Vagina (tissue), 2 donors: ENCODE results near the gene ZCCHC9. TPM values are rescaled to one million over a fixed set of nuclear protein-coding genes. Genes with fewer than 3 reads are reported as not detected.
"Not testable (repeated sequence)": the region's sequence is repeated elsewhere in the genome, so short reads cannot be mapped to it uniquely, and the experiment has no call there.

Source experiments
- DNase-seq, 2 donors: peaks; one replicate each; pipeline ENCODE4 v3.0.0-alpha.2; 2017; ENCODE audit errors: extremely low spot score in 2 of 2
- H3K27ac ChIP-seq: fragments of 200-600 bp; sonication (generic); one replicate; pipeline ENCODE4 v1.5.1; 2019
- H3K27me3 ChIP-seq: fragments of 200-600 bp; sonication (generic); one replicate; pipeline ENCODE4 v1.5.1; 2019
- H3K36me3 ChIP-seq, 2 donors: fragments of 200-600 bp; sonication (generic); one replicate each; pipeline ENCODE4 v1.5.1; 2017 to 2019
- H3K4me1 ChIP-seq: fragments of 200-600 bp; sonication (generic); one replicate; pipeline ENCODE4 v1.5.1; 2019
- H3K4me3 ChIP-seq, 2 donors: fragments of 200-600 bp; sonication (generic); 1 replicate in 1 of 2; 2 replicates in 1 of 2; pipeline ENCODE4 v1.5.1; 2016 to 2019
- H3K9me3 ChIP-seq: fragments of 200-600 bp; sonication (generic); one replicate; pipeline ENCODE4 v1.5.1; 2019
- CTCF ChIP-seq, 3 experiments: fragments of 450-650 bp in 2 of 3; fragments of 200-600 bp in 1 of 3; sonication (generic) in 1 of 3; IDR thresholded peaks; one replicate each; pipeline ENCODE4 v1.5.1; 2017 to 2019; ENCODE audit warnings: antibody characterized with exemption in 3 of 3, mild to moderate bottlenecking in 2 of 3, moderate library complexity in 2 of 3
- POLR2A ChIP-seq, 2 donors: fragments of 450-650 bp; IDR thresholded peaks; one replicate each; pipeline ENCODE4 v1.6.1; 2017; ENCODE audit warnings: antibody characterized with exemption in 2 of 2, mild to moderate bottlenecking in 2 of 2, moderate library complexity in 2 of 2
- POLR2AphosphoS5 ChIP-seq, 2 donors: sonication (generic); formaldehyde crosslinking; IDR thresholded peaks; one replicate each; pipeline ENCODE4 v1.9.0; 2017; ENCODE audit warnings: antibody characterized with exemption in 2 of 2, mild to moderate bottlenecking in 2 of 2, low read depth in 1 of 2; ENCODE audit not compliant: insufficient read depth in 1 of 2
- intact Hi-C: fragments of 100-400 bp; cut with DNase I; formaldehyde crosslinking; loops from one replicate; pipeline ENCODE4 v1.15.1; 2023
- total RNA-seq: library from RNA; depleted of rRNA; stranded (reverse); fragments of >200 nt; gene quantifications from one replicate; pipeline ENCODE4 v1.2.3, GENCODE V29; 2016

Gene ZCCHC9
- total RNA-seq, 1 donor from 2014 or later, result 16.7 TPM

- no peak for DNase-seq
These were observed 34.6 kb downstream of the ZCCHC9 start for GRCh38 chr5:81335946-81336345.

GRCh38 chr5:81336556-81336955 lies 35.2 kb downstream of the ZCCHC9 start:
- intact Hi-C loops, result no loop called here
- no peak for DNase-seq
- Histone ChIP-seq H3K27me3 (no peaks in the 10 kb centered on the region), H3K4me1 (no peaks in the 10 kb centered on the region), H3K36me3 (no peaks in the 10 kb centered on the region), H3K27ac (no peak overlapping the region), H3K9me3 (no peaks in the 10 kb centered on the region), H3K4me3 (no peak overlapping the region)
- TF ChIP-seq POLR2A (IDR thresholded peaks at IDR 0.05) (no peak), CTCF (IDR thresholded peaks at IDR 0.05) (no peak), POLR2AphosphoS5 (IDR thresholded peaks at IDR 0.05; ENCODE audit: insufficient read depth in 1 of 2, low read depth in 1 of 2) (no peak)

More at GRCh38 chr5:81335946-81336345, 34.6 kb downstream of the ZCCHC9 start:
- intact Hi-C loops, result no loop called here
- no peaks in the 10 kb centered on the region for H3K9me3 ChIP-seq
- H3K36me3 ChIP-seq, result no peaks in the 10 kb centered on the region
- TF ChIP-seq CTCF (IDR thresholded peaks at IDR 0.05) (no peak), POLR2AphosphoS5 (IDR thresholded peaks at IDR 0.05; ENCODE audit: insufficient read depth in 1 of 2, low read depth in 1 of 2) (no peak), POLR2A (IDR thresholded peaks at IDR 0.05) (no peak)
- H3K27ac ChIP-seq, result no peak overlapping the region
- no peaks in the 10 kb centered on the region for H3K4me1 ChIP-seq
- H3K4me3 ChIP-seq, result no peak overlapping the region
- no peaks in the 10 kb centered on the region for H3K27me3 ChIP-seq

GRCh38 chr5:81337803-81338202 lies 36.4 kb downstream of the ZCCHC9 start:
- Histone ChIP-seq H3K27ac (no peak overlapping the region), H3K9me3 (no peaks in the 10 kb centered on the region), H3K36me3 (no peaks in the 10 kb centered on the region), H3K4me1 (no peaks in the 10 kb centered on the region), H3K4me3 (no peak overlapping the region), H3K27me3 (no peaks in the 10 kb centered on the region)
- TF ChIP-seq POLR2A (IDR thresholded peaks at IDR 0.05) (no peak), POLR2AphosphoS5 (IDR thresholded peaks at IDR 0.05; ENCODE audit: insufficient read depth in 1 of 2, low read depth in 1 of 2) (no peak), CTCF (IDR thresholded peaks at IDR 0.05) (no peak)
- intact Hi-C loops, result no loop called here
- DNase-seq, result no peak

- H3K27me3 ChIP-seq, intact Hi-C loops, H3K4me3 ChIP-seq, H3K27ac ChIP-seq, H3K36me3 ChIP-seq, DNase-seq, H3K4me1 ChIP-seq, H3K9me3 ChIP-seq: not testable (repeated sequence)
These were observed 36.8 kb downstream of the ZCCHC9 start for GRCh38 chr5:81338213-81338612.

- no peak for TF ChIP-seq POLR2AphosphoS5 (IDR thresholded peaks at IDR 0.05; ENCODE audit: insufficient read depth in 1 of 2, low read depth in 1 of 2)
- no peak for TF ChIP-seq CTCF (IDR thresholded peaks at IDR 0.05)
- no peak for TF ChIP-seq POLR2A (IDR thresholded peaks at IDR 0.05)
- no peaks in the 10 kb centered on the region for H3K9me3 ChIP-seq
- H3K27me3 ChIP-seq, result no peaks in the 10 kb centered on the region
- intact Hi-C loops, result no loop called here
- no peak overlapping the region for H3K27ac ChIP-seq
- no peaks in the 10 kb centered on the region for H3K36me3 ChIP-seq
- H3K4me3 ChIP-seq, result no peak overlapping the region
- DNase-seq, result no peak
- H3K4me1 ChIP-seq, result no peaks in the 10 kb centered on the region
These were observed 43.3 kb downstream of the ZCCHC9 start for GRCh38 chr5:81344736-81345135.
